ENCODE data around the gene MALRD1.

DNA sequence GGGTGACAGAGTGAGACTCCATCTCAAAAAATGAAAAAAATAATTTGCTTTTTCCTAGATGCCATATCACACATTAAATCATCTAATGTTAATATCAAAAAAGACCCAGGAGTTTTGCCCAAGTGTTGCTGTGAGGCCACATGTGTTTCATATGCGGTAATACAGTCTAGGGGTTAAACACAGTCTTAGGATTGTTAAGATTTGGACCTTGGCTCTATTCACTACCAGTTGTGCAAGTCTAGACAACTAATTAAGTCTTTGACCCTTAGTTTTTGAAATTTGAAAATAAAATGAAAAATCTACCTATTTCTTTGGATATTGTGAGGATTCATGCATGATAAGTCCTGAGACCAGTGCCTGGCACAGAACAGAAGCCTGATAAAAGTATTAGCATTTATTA, 14.9 kb upstream of the MALRD1 start:
- no peak for TF ChIP-seq CTCF (IDR thresholded peaks at IDR 0.05; ENCODE audit: low read depth, low read length)
- no peak for TF ChIP-seq EZH2phosphoT487 (IDR thresholded peaks at IDR 0.05; ENCODE audit: low read depth)

All from OCI-LY3 (cell line).